HG03439 (cell line): ENCODE data around the gene CHST13.
"Not testable (repeated sequence)": the region's sequence is repeated elsewhere in the genome, so short reads cannot be mapped to it uniquely, and the experiment has no call there.

Source experiments
- ATAC-seq: cut with Tn5 transposase; IDR thresholded peaks from one replicate; pipeline ENCODE4 v1.9.1; 2021; ENCODE audit warnings: mild to moderate bottlenecking, moderate library complexity; ENCODE audit not compliant: unreplicated experiment

Gene CHST13

DNA sequence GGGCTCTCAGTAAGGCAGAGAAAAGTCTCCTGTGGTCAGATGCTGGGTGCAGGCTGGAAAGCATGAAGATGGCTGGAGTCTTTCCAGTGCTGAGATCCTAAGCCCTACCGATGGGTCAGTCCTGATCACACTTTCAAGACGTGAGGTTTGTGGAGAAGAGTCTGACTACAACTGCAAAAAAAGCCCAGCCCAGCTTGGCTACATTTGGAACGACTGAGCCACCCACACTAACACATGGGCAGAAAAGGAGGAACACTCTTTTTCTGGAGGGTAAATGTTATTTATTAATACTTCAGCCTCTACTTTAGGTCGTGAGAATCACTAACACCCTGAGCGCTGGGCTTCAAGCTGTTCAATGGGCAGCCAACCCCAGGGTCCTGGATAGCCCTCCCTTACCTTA is 56.8 kb downstream of the CHST13 start:
- no peak for ATAC-seq

DNA sequence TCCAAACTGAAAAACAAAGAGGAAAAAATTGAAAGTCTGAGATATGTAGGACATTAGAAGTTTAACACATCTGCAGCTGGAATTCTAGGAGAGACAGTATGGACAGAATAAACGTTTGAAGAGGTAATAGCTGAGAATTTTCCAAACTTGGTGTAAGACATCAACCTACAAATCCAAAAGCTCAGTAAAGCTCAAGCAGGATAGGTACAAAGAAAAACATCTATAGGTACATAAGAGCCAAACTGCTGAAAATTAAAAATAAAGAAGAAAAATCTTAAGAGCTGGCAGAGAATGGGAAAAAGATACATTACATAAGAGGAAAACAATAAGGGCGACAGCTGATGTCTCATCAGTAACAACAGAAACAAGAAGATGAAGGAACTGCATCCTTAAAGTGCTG is 57.6 kb downstream of the CHST13 start:
- ATAC-seq = no peak

DNA sequence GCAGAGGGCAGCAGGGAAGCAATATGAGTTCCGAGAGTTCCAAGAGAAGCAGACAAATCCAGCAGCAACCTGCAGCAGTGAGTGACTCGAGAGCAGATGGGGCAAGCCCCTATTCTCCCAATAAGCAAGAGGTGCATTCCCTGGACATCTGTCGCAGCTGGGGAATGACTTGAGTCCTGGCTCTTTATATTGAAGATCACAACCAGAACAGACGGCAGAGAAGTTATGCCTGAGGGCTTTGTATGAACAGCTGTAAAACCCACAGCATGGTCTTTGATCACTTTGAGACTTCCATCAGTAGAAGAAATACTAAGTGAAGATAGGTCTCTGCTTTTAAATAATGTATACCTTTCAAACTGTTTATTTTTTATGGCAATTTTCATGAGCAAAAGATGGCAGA is 58.4 kb downstream of the CHST13 start:
- no peak for ATAC-seq

DNA sequence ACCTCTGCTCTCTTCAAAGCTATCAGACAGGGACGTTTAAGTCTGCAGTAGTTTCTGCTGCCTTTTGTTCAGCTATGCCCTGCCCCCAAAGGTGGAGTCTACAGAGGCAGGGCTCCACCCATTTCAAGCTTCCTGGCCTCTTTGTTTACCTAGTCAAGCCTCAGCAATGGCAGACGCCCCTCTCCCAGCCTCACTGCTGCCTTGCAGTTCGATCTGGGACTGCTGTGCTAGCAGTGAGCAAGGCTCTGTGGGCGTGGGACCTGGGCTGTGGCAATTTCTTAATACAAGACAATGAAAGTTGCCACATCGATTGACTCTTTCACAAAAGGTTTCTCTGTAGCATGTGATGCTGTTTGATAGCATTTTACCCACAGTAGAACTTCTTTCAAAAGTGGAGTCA is 67.6 kb downstream of the CHST13 start:
- ATAC-seq = not testable (repeated sequence)
